GM04503 (cell line): Measurements from ENCODE around the gene IL33.
"Not testable (repeated sequence)": the region's sequence is repeated elsewhere in the genome, so short reads cannot be mapped to it uniquely, and the experiment has no call there.

Experiments
- DNase-seq: peaks from one replicate; pipeline ENCODE4 v3.0.0-alpha.2; 2012; ENCODE audit warnings: low read depth

The IL33 gene

GRCh38 chr9:6215562-6215961 is at the start of gene IL33:
Gene IL33, plus strand, starts transcription at chr9:6215807. Its CDS starts 25,888 bp downstream, at chr9:6241695.
- no peak for DNase-seq

- no peak for DNase-seq
These were observed 43.9 kb upstream of the IL33 start for GRCh38 chr9:6171667-6172066.

DNA sequence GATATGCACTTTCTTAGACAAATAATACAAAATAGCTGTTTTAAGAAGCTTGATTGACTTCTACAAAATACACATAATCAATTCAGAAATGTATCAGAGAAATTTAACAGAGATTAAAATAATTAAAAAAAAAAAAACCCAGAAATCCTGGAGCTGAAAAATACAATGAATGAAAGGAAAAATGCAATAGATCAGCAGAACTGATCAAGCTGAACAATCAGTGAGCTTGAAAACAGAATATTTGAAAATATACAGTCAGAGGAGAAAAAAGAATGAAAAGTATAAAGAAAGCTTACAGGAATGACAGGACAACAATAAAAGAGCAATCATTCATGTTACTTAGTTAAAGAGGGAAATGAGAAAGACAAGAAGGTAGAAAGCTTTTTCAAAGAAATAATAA is 41.7 kb upstream of the IL33 start:
- DNase-seq = no peak

- DNase-seq = not testable (repeated sequence)
These were observed 32.9 kb upstream of the IL33 start for GRCh38 chr9:6182549-6183226.

DNA sequence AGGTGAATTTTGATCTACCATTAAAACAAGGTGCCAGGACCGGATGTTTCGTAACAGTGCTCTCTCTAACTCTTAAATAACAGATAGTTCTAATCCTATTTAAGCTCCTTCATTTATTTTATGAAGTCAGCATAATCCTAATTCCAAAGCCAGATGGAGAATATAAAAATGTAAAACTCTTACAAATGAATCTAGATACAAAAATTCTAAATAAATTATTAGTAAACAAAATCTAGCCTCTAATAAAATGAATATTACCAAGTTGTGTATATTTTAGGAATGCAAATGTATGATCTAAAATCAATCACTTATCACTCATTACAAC is 32.4 kb upstream of the IL33 start:
- DNase-seq = no peak

GRCh38 chr9:6183627-6184026 is 32.0 kb upstream of the IL33 start:
- DNase-seq = no peak

- DNase-seq = peak; percentile 11
These were observed 30.6 kb upstream of the IL33 start for GRCh38 chr9:6184749-6185645.

- DNase-seq = no peak
These were observed 28.9 kb upstream of the IL33 start for GRCh38 chr9:6186691-6187090.

DNA sequence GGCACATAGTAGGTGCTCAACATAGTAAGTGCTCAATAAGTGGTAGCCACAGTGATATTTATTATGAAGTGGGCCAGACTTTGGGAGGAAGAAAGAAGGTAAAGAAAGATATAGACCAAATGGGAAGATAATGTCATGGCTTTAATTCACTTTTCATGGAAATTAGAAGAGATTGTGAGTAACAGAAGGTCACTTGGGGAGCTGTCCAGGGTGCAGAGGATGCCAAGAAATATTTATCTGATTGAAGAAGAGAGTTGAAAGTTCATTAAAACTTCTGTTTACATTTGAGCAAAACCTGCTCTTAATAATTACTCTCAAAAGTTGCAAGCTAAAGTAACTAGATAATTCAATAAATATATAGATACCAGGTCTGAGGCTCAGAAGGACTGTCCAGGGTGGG is 28.3 kb upstream of the IL33 start:
- DNase-seq = no peak

GRCh38 chr9:6188466-6188865 is 27.1 kb upstream of the IL33 start:
- no peak for DNase-seq

DNA sequence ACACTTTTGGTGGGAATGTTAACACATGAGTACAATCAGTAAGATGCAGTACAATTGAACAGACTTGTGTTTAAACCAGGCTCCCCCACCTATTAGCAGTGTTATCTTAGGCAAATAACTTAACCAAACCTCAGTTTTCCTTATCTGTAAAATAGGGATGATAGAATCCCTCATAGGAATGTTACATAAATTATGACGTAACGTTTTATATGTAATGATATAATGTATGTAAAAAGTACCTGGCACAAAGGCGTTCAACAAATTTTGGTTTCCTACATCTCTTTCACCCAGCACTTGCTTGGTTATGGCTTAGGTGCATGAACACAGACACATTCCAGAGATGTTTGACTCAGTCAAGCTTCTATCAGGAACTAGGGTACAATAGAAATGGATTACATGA is 26.7 kb upstream of the IL33 start:
- DNase-seq = no peak

GRCh38 chr9:6194934-6195333 is 20.7 kb upstream of the IL33 start:
- no peak for DNase-seq

DNA sequence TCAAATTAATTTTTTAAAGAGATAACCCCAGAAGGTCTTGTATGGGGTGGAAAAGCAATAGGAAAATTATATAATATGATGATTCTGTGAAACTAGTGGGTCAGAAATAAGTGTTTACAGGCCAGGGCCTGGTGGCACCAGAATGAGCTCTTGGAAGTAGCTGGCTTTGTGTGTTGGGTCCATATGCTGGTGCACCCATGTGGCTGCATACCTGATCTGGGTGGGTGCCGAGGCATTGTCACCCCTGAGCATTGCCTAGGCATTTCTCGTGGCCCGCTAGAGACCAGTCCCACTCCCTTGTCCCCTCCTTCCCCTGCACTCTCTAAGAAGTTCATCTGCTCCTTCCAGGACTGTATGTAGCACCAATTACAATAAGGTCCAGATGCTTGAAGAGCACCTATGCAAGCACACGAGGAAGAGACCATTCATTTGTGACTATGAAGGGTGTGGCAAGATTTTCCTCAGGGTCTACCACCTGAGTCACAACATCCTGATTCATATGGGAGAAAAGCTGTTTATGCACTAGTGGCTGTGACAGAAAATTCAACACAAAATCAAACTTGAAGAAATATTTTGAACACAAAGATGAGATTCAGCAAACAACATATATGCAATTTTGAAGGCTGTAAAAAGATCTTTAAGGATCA is 19.8 kb upstream of the IL33 start:
- no peak for DNase-seq

DNA sequence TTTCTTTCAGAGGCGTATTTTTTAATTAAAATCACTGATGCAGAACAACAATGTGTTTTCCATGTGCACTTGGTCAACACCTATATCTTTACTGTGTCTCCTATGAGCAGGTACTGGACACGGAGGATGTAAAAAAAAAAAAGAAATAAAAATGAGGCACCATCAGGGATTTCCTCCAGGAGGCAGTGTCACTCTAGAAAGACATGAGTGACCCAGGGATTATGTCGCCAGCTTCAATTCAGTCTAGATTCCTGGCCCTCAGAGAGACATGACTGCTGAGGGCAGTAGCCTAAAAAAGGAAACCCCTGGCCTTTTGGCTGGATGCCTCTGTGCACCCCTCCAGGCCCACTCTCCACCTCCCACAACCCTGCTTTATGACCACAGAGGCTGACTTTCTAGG is 18.3 kb upstream of the IL33 start:
- no peak for DNase-seq

DNA sequence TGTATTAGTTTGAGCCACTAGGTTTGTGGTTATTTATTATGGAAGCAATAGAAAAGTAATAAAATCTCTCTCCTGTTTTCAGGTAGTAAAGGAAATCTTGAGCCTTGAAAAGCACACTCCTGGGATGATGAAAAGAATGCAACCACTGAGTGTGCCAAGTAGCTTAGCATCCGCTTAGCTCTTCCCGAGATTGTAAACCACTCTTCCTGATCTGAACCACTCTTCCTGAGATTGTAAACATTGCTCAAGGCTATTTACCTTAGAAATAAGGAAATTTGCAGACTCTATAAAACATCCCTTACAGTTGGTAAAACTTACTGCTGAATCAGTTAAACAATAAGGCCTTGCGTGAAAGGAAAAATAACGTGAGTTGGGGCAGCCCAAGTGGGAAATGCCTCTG is 17.4 kb upstream of the IL33 start:
- DNase-seq = no peak

DNA sequence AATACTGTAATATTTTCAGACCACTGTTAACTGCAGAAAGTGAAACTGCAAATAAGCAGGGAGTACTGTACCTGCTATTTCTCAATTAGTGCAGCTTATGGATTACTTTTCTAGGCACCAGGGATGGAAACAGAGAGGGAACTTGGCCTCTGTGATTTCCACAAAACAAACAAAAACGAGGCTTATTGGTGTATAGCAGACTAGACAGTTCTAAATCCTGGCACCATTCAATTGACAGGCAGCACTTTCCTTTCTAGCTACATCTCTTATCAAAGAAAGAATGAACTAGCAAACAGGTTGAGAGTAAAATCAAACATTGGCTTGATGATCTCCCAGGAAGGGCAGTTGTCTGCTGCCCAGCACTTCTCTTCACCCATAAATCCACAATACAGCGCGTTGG is 16.0 kb upstream of the IL33 start:
- no peak for DNase-seq

DNA sequence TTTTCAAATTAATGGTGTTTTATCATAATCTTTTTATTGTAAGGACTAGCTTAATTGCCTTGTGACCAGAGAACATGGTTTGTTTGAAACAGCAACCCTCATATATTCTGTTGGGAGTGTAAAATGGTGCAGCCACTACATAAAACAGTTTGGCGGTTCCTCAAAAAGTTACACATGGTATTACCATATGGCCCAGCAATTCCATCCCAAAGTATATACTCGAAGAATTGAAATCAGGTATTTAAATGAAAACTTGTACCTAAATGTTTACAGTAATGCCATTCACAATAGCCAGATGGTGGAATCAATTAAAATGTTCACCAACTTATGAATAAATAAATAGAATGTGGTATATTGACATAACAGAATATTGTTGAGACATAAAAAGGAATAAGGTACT is 14.8 kb upstream of the IL33 start:
- DNase-seq = no peak

DNA sequence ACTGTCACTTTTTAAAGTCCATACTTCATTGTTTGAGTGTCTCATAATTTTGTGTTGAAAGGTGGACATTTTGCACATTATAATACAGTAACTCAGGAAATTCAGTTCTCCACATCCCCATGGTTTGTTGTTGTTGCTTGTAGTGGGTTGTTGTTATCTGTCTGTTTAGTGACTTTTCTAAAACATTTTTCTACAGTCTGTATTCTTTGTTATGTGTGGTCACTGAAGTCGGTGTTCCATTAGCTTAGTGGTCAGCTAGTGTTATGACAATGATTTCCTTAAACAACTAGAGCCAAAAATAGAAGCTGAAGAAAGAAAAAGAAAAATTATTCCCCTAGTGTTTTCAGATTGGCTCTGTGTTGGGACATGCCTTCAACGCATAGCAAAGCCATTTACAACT is 5.6 kb upstream of the IL33 start:
- DNase-seq = no peak

- DNase-seq = no peak
These were observed 2.8 kb upstream of the IL33 start for GRCh38 chr9:6212722-6213375.

GRCh38 chr9:6214434-6214833 is 1.2 kb upstream of the IL33 start:
- DNase-seq = peak; percentile 13

- DNase-seq = peak; percentile 37
These were observed 704 bp upstream of the IL33 start for GRCh38 chr9:6214903-6215302.

- DNase-seq = no peak
These were observed 395 bp downstream of the IL33 start for GRCh38 chr9:6216002-6216401.

DNA sequence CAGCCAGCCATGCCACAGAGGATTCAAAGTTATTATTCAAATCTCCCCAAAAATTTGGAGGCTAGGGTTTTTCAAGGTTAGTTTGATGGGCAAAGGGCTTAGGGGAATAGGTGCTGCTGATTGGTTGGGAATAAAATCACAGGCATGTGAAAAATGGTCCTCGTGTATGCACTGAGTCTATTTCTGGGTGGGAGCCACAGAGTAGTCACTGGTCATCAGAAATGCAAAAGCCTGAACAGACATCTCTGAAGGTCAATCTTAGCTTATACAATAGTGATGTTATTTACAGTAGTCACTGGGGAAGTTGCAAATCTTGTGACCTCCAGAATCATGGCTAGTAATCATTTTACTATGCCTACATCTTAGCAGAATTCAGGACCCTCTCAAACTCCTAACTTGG is 1.3 kb downstream of the IL33 start:
- DNase-seq = no peak
